HG02763 (cell line): ENCODE measurements around the gene ENTPD2.
"Not testable (repeated sequence)": the region's sequence is repeated elsewhere in the genome, so short reads cannot be mapped to it uniquely, and the experiment has no call there.

ENCODE experiments used
- ATAC-seq: cut with Tn5 transposase; IDR thresholded peaks from one replicate; pipeline ENCODE4 v1.9.1; 2021; ENCODE audit warnings: mild to moderate bottlenecking, moderate library complexity; ENCODE audit not compliant: unreplicated experiment

Gene ENTPD2

DNA sequence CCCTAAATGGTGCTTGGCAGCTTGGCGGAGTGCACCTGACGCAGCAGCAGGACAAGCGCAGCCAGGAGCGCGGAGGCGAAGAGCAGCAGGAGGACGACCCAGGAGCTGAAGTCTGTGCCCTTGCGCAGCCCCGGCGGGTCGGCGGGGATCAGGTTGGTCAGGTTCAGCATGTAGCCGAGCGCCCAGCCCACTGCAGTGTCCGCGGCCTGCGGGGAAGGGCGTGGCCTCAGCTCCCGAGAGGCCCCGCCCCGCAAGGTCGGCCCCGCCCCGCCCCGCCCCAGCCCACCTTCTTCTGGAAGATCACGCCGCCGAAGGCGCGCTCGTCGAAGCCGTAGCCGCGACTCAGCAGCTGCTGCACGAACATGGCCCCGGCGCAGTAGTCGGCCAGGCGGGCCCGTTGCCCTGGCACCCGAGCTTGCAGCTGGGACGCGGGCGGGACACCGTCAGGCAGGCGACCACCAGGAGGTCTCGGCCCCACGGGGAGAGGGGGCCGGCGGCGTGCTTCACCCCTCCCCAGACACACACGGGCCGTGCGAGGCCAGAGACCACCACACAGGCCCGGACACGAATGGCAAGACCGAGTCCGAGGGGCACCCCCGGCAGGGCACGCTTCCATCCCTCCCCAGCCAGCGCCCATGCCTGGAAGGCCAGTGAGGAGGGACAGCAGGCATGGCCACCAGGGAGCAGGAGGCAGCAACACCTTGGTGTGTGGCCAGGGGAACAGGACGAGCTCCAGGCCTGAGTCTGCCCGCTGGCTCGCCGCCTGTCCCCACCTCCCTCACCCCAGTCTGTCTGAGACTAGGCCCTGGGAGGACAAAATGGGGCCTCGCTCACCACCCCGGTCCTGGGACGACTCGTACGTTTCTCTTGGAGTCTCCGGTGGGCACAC, 5.0 kb downstream of the ENTPD2 start:
- no peak for ATAC-seq

GRCh38 chr9:137046088-137046787, 7.6 kb downstream of the ENTPD2 start, which contains the start of gene NPDC1:
Gene NPDC1 (minus strand): TSS chr9:137046177. CDS start chr9:137045989, 188 bp downstream.
- no peak for ATAC-seq

DNA sequence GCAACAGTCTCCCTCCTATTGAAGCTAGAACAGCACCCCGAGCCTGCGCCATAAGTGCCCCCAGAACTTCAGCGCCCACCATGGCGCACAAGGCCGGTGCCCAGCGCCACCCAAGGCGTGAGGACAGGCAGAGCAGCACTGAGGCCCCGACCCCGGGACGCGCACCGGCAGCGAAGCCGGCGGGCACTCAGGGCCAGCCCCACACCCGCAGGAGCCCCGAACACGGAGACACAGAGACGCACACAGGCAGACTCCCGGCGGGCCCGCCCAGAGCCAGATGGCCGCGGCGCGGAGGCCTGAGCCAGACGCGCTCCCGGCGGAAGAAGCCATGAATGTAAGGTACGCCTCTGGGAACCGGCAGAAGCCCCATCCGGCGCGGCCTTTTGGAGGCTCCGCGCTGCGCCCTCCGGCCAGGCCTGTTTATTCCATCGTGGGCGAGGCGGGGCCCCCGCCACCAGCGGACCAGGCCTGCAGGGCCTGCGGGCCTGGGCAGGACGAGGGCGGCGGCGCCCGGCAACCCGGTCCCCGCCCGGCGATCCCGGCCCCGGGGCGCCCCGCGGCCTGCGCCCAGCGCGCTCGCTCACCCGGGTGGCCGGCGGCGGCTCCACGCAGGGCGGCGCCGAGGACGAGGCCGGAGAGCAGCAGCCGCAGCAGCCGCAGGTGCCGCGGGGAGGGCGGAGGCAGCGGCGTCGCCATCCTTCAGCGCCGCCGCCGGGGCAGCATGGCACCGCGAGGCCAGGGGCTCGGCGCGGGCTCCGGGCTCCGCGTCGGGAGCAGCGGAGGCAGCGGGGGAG, 8.4 kb downstream of the ENTPD2 start:
- no peak for ATAC-seq

DNA sequence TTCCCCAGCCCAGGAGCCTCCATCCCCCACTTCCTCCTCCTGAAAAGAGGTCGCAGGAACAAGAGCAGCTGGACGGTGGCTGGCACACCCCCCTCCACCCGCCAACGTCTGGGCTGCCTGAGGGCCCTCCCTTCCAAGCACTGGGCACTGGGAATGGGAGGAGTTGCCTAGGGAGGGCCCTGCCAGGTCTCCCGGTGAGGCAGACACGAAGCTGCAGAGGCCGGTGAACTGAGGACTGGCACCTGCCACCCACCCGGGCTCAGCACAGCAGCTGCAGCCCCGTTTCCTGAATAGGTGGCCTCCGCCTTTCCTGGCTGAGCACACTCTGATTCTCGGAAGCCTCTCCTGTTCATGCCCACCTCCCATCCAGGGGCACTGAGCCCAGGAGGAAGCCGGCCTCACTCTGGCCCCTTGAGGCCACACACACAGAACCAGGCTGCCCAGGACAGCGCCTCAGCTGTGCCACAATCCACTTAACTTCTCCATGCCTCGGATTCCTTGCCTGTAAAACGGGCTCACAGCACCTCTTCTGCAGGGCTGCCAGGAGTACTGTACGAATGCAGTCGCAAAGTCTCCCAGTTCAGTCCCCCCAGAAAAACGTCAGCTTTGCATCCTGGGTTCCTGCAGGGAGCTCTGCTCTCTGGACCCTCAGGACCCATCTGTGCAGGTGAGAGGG, 9.2 kb downstream of the ENTPD2 start:
- ATAC-seq: no peak

DNA sequence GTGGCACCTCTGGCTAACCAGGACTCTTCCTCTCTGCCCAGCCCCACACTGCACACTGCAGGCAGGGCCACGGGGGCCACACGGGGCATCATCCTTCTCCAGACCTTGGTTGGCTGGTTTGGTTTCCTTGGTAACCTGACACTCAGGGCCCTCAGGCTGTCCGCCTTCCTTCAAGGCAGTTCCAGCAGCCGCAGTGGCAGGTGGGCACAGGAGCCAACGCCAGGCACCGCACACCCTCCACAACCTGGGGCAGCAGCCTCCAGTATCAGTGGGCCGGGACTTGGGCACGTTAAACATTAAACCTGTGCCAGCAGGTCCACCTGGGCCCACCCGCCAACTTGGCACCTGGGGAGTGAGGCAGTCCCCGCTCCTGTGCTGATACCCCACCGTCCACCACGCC, 9.8 kb downstream of the ENTPD2 start:
- ATAC-seq: no peak

- ATAC-seq: no peak
These were observed 10.8 kb downstream of the ENTPD2 start for GRCh38 chr9:137042751-137043727.

GRCh38 chr9:137041124-137041523, 12.7 kb downstream of the ENTPD2 start:
- ATAC-seq: no peak

GRCh38 chr9:137040568-137040967, 13.3 kb downstream of the ENTPD2 start:
- ATAC-seq: no peak

DNA sequence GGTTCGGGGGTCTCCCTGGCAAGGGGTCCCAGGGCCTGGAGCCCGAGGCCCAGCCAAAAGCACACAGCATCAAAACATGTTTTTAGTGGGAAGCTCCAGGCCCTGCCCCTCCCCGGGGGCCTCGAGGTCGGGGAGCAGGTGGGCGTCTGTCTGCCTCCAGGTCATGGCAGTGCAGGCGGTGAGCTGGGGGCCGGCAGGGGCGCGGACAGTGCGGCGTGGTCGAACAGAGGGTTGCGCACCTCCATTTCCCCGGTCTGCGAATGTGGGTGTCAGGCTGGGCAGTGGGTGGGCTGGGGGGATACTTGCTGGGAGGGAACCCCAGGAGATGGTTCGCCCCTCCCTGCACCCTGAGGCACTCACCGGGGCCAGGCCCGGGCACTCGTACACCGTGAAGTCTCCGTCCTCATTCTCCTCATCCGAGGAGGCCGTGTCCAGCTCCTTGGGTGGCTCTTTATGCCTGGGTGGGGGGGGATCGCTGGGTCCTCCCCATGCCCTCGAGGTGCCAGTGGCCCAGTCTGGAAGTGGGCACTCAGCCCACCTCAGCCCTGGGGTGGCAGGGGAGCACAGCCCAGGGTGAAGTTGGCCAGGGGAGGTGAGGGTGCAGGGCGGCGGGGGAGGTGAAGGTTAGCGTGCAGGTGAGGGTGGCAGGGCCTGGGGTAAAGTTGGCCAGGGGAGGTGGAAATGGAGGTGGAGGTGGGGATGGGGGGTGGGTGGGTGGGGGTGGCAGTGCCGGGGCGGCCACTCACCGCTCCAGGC, 14.1 kb downstream of the ENTPD2 start:
- ATAC-seq: no peak

- ATAC-seq: no peak
These were observed 14.9 kb downstream of the ENTPD2 start for GRCh38 chr9:137038916-137039315.

- ATAC-seq: no peak
These were observed 16.4 kb downstream of the ENTPD2 start for GRCh38 chr9:137037483-137037882.

DNA sequence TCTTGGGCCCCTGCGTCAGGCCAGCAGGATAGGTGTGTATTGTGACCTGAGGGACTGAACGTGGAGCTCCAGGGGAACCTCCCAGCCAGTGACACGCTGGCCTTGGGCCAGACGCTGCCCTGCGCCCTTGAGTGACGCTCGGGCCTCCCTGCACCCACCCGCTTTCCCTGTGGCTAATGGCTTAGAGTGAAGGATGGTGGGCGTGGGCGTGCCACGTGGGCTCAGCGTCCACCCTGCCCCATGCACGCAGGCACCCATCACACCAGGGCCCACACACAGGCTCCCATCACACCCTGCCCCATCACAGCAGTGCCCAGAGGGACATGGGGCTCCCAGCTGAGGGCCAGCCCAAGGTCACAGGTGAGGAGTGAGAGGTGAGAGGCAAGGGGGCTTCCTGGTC, 16.8 kb downstream of the ENTPD2 start:
- ATAC-seq: no peak

DNA sequence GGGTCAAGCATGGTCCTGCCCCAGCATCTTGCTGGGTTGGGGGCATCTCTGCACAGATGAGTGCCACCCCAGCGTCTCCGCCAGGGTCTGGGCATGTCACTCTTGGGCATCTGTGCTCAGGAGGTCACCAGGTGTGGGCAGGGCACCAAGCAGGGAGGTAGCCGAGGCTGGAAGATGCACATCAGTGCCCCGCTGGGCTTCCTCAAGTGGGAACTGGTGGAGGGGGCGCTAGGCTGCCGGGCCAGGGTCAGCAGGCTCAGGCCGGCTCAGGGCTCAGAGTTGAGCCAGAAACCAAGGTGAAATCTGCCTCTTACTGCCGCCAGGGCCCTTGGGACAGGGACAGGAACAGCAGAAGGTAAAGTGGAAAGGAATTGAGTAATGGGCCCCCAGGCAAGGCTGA, 17.9 kb downstream of the ENTPD2 start:
- no peak for ATAC-seq

DNA sequence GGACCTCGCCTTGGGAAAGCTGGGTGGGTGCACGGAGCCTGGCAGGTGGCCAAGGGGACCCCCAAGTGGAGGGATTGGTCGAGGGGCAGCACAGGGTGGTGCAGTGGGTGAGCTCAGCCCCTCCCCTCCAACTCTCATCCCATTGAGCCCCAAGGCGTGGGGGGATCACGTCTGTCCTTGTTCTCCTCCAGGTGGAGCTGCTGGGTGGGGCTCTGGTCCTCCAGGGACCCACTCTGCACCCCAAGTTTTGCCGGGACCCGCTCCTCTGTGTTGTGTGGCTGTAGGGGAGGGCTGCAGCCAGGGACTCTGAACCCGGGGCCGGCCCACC, 18.4 kb downstream of the ENTPD2 start:
- ATAC-seq: no peak

- ATAC-seq: no peak
These were observed 19.0 kb downstream of the ENTPD2 start for GRCh38 chr9:137034709-137035506.

DNA sequence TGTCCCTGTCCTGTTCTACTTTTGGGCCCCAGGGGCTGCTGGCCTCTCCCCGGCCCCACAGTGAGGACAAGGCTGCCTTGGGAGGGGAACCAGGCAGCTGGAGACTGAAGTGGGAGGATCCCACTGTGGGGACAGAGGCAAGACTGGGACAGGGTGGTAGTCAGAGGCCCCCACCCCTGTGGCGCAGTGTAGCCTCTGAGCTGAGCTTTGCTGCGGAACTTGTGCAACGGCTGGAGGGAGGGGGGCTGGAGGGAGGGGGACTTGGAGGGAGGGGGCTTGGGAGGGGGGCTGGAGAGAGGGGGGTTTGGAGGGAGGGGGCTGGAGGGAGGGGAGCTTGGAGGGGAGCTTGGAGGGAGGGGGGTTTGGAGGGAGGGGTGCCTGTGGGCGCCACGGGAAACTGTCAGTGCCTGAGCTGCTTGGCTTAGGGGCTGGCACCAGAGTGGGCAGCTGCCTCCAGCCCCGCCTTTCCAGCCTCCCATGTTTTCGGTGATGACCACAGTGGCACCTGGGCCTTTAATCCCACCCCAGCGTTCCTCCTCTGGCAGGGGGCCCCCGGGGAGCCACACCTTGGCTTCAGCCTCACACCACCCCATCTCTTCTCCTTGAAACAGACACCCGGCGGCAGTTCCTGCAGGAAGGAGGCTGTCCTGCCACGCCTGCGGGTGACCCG, 19.7 kb downstream of the ENTPD2 start:
- no peak for ATAC-seq

GRCh38 chr9:137033481-137033880, 20.4 kb downstream of the ENTPD2 start:
- not testable (repeated sequence) for ATAC-seq

- ATAC-seq: no peak
These were observed 21.0 kb downstream of the ENTPD2 start for GRCh38 chr9:137032858-137033257.
